HG02642 (cell line): Measurements from ENCODE around the gene CERT1.
A peak's percentile ranks its signal among the peaks of the same experiment; 100 is the strongest.

Source experiments
- ATAC-seq: cut with Tn5 transposase; IDR thresholded peaks from one replicate; pipeline ENCODE4 v1.9.1; 2021; ENCODE audit warnings: mild to moderate bottlenecking; ENCODE audit not compliant: unreplicated experiment, poor library complexity

CERT1 gene

GRCh38 chr5:75481024-75481423, 30.4 kb downstream of the CERT1 start:
- no peak for ATAC-seq

- ATAC-seq = no peak
Measured at GRCh38 chr5:75475364-75475763, 36.1 kb downstream of the CERT1 start.

- no peak for ATAC-seq
Measured at GRCh38 chr5:75473463-75473862, 38.0 kb downstream of the CERT1 start.

GRCh38 chr5:75472973-75473372, 38.5 kb downstream of the CERT1 start:
- ATAC-seq = no peak

- ATAC-seq = no peak
Measured at GRCh38 chr5:75471193-75471592, 40.2 kb downstream of the CERT1 start.

GRCh38 chr5:75469017-75469416, 42.4 kb downstream of the CERT1 start:
- ATAC-seq = no peak

GRCh38 chr5:75468593-75468992, 42.8 kb downstream of the CERT1 start:
- no peak for ATAC-seq

- no peak for ATAC-seq
Measured at GRCh38 chr5:75466006-75466716, 45.3 kb downstream of the CERT1 start.

GRCh38 chr5:75465480-75465879, 45.9 kb downstream of the CERT1 start:
- no peak for ATAC-seq

GRCh38 chr5:75463726-75464125, 47.7 kb downstream of the CERT1 start:
- ATAC-seq = no peak

GRCh38 chr5:75461679-75462078, 49.8 kb downstream of the CERT1 start:
- ATAC-seq = no peak

GRCh38 chr5:75460942-75461610, 50.4 kb downstream of the CERT1 start:
- peak; percentile 88 for ATAC-seq

GRCh38 chr5:75460532-75460931, 50.9 kb downstream of the CERT1 start:
- peak; percentile 21 for ATAC-seq

- no peak for ATAC-seq
Measured at GRCh38 chr5:75457691-75458090, 53.7 kb downstream of the CERT1 start.

- no peak for ATAC-seq
Measured at GRCh38 chr5:75457161-75457560, 54.3 kb downstream of the CERT1 start.

GRCh38 chr5:75450069-75450468, 61.4 kb downstream of the CERT1 start:
- ATAC-seq = no peak

- no peak for ATAC-seq
Measured at GRCh38 chr5:75446068-75446467, 65.4 kb downstream of the CERT1 start.

- no peak for ATAC-seq
Measured at GRCh38 chr5:75441560-75441959, 69.9 kb downstream of the CERT1 start.

- ATAC-seq = no peak
Measured at GRCh38 chr5:75439276-75439675, 72.2 kb downstream of the CERT1 start.

GRCh38 chr5:75438722-75439121, 72.7 kb downstream of the CERT1 start:
- no peak for ATAC-seq

GRCh38 chr5:75435096-75435495, 76.3 kb downstream of the CERT1 start:
- no peak for ATAC-seq
